Measurements from ENCODE around the gene ZRANB1. TPM values are rescaled to one million over a fixed set of nuclear protein-coding genes. Genes with fewer than 3 reads are reported as not detected.

The ZRANB1 gene
- total RNA-seq, 2 experiments from 2014 or later: 10.7 to 11.2 TPM

- Mint-ChIP-seq H3K27me3 (ENCODE audit: low read depth) (peaks cover 22% of the 10 kb centered on the region), H3K27ac (no peak overlapping the region), H3K4me1 (ENCODE audit: low read depth) (peaks cover 12% of the 10 kb centered on the region), H3K36me3 (ENCODE audit: low read depth) (no peaks in the 10 kb centered on the region), H3K4me3 (no peak overlapping the region), H3K9me3 (ENCODE audit: insufficient read depth) (no peaks in the 10 kb centered on the region)
- no peak for ATAC-seq
- POLR2A ChIA-PET: no interaction called here
- no peak for DNase-seq
- CTCF ChIA-PET: no interaction called here
Measured at GRCh38 chr10:125012851-125013528, 71.1 kb downstream of the ZRANB1 start.

DNA sequence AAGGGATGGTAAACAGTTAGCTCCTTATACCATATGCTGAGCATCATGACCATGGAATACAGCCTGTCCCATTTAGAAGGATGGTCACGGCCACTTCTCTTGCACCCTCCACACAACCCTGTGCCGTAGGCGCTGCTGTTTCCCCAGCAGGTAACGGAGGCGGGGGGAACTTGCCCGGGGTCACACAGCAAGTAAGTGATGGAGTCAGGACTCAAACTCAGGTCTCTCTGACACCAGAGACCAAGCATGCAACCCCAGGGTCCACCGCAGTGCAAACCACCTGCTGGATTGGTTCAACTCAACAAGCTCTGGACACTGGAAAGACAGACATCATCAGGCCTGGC is 71.6 kb downstream of the ZRANB1 start:
- DNase-seq (no peak), ATAC-seq (no peak)
- ChIA-PET POLR2A (no interaction called here), CTCF (no interaction called here)
- Mint-ChIP-seq H3K27me3 (ENCODE audit: low read depth) (peaks cover 22% of the 10 kb centered on the region), H3K9me3 (ENCODE audit: insufficient read depth) (no peaks in the 10 kb centered on the region), H3K36me3 (ENCODE audit: low read depth) (no peaks in the 10 kb centered on the region), H3K27ac (no peak overlapping the region), H3K4me1 (ENCODE audit: low read depth) (peaks cover 12% of the 10 kb centered on the region), H3K4me3 (no peak overlapping the region)

DNA sequence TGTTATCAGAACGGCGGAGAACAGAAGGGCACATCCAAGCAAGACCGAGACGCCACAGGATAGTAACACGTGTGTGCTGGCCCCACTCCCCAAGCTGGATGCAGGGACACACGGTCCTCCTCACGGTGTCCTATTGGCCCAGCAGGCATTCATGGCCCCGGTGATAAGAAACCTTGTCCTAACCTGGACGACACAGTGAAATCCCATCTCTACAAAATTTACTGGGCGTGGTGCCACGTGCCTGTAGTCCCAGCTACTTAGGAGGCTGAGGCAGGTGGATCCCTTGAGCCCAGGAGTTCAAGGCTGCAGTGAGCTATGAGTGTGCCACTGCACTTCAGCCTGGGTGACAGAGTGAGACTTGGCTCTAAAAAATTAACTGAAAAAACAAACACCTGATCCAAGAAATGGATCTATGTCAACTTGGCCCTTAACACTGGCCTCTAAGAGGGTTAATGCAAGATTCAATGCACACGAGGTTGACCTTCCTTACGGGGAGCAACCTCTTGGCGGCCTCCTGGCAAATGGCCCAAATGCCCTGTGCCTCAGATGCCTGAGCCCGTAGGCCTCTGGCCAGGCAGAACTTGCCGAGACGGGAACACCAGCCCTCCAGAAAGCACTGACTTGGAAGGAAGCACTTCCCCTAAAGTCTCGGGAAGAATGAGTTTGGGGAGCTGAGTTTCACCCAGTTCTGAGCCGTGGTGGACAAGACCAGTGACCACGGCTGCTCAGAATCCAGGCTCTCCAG is 72.3 kb downstream of the ZRANB1 start:
- no peak overlapping the region for H3K27ac Mint-ChIP-seq
- ChIA-PET CTCF (interaction anchor here (0.9 kb wide), 1 partner anchor 33 kb away, joined by 3 read pairs; no protein-coding TSS in a partner anchor), POLR2A (no interaction called here)
- no peaks in the 10 kb centered on the region for H3K9me3 Mint-ChIP-seq (ENCODE audit: insufficient read depth)
- no peaks in the 10 kb centered on the region for H3K36me3 Mint-ChIP-seq (ENCODE audit: low read depth)
- peaks cover 12% of the 10 kb centered on the region for H3K4me1 Mint-ChIP-seq (ENCODE audit: low read depth)
- no peak overlapping the region for H3K4me3 Mint-ChIP-seq
- ATAC-seq (no peak), DNase-seq (no peak)
- peaks cover 21% of the 10 kb centered on the region for H3K27me3 Mint-ChIP-seq (ENCODE audit: low read depth)

DNA sequence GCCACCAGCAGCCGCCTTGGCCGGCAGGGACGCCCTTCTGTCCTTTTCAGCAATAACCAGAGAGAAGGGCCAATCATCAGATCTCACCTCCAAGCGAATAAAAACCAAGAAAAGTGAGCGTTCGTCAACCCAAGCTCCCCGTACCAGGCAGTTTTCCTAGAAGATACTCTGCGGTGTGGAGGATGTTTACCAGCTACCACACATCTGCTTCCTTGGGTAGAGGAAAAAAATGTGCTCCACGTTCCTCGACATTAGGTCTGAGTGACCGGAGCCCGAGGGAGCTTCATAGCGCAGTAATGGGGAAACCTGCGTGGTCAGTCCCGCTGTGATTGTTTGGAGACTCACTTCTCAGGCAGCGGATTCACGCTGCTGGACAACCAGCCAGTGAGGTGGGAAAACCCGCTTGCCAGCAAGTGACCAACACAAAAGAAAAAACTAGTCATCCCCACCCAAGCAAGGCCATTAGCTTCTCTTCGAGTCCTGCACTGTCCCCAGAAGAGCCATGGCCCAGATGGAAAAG is 73.0 kb downstream of the ZRANB1 start:
- CTCF ChIA-PET: interaction anchor here (0.9 kb wide), 1 partner anchor 33 kb away, joined by 3 read pairs; no protein-coding TSS in a partner anchor
- H3K4me1 Mint-ChIP-seq (ENCODE audit: low read depth): peaks cover 12% of the 10 kb centered on the region
- H3K9me3 Mint-ChIP-seq (ENCODE audit: insufficient read depth): no peaks in the 10 kb centered on the region
- no peaks in the 10 kb centered on the region for H3K36me3 Mint-ChIP-seq (ENCODE audit: low read depth)
- no peak for DNase-seq
- no peak overlapping the region for H3K27ac Mint-ChIP-seq
- no peak overlapping the region for H3K4me3 Mint-ChIP-seq
- POLR2A ChIA-PET: no interaction called here
- ATAC-seq: no peak
- H3K27me3 Mint-ChIP-seq (ENCODE audit: low read depth): peaks cover 25% of the 10 kb centered on the region

DNA sequence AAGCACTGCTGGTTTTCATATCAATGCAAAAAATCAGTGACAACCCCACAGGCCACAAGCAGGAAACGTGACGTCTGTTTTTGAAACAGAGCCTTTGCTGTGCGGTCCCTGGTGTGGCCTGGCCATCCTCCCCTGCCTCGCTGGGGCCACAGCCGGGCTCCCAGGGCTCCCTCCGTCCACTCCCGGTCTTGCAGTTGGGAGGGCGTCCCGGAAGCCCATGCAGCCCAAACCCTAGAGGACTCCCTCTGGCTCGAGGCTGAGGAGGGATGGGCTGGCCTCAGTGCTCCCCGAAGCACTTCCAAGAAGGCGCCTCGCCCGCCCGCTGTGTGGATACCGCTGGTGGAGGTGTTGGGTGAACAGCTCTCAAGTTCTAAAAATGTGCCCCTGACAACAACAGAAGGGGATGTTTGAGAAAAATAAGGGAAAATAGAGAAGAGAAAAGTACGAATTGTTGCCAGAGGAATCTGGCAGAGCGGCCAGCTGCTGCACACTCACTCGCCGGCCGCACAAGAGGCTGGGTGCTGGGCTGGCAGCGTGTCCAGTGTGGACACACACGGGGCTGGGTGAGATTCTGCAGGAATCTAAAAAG is 73.5 kb downstream of the ZRANB1 start:
- Mint-ChIP-seq H3K4me1 (ENCODE audit: low read depth) (peaks cover 12% of the 10 kb centered on the region), H3K27ac (no peak overlapping the region), H3K36me3 (ENCODE audit: low read depth) (no peaks in the 10 kb centered on the region), H3K4me3 (no peak overlapping the region), H3K9me3 (ENCODE audit: insufficient read depth) (no peaks in the 10 kb centered on the region), H3K27me3 (ENCODE audit: low read depth) (peaks cover 21% of the 10 kb centered on the region)
- ChIA-PET POLR2A (no interaction called here), CTCF (interaction anchor here (0.9 kb wide), 1 partner anchor 32 kb away, joined by 3 read pairs; no protein-coding TSS in a partner anchor)
- ATAC-seq: peak; percentile 72
- DNase-seq: peak; percentile 54

DNA sequence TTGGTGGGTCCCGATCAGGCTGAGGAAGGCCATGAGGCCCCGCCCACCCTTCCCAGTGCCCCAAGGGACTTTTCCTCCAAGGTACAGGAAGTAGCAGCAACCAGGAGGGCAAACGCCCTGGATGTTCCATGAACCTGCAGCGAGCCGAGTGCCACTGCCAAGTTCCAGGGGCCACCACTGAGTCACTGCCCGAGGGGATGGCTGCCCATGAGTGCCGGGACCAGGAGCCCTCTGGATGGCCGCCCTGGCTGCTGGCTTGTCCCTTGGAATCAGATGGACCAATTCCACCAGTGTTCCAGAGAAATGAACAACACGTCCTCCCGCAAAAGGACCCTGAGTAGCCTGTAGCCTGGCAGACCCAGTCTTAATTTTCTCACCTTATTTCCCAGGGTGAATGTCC is 74.2 kb downstream of the ZRANB1 start:
- ATAC-seq: no peak
- peaks cover 12% of the 10 kb centered on the region for H3K4me1 Mint-ChIP-seq (ENCODE audit: low read depth)
- H3K27me3 Mint-ChIP-seq (ENCODE audit: low read depth): peaks cover 18% of the 10 kb centered on the region
- ChIA-PET POLR2A (no interaction called here), CTCF (no interaction called here)
- DNase-seq: no peak
- H3K4me3 Mint-ChIP-seq: no peak overlapping the region
- H3K36me3 Mint-ChIP-seq (ENCODE audit: low read depth): no peaks in the 10 kb centered on the region
- H3K27ac Mint-ChIP-seq: no peak overlapping the region
- no peaks in the 10 kb centered on the region for H3K9me3 Mint-ChIP-seq (ENCODE audit: insufficient read depth)

DNA sequence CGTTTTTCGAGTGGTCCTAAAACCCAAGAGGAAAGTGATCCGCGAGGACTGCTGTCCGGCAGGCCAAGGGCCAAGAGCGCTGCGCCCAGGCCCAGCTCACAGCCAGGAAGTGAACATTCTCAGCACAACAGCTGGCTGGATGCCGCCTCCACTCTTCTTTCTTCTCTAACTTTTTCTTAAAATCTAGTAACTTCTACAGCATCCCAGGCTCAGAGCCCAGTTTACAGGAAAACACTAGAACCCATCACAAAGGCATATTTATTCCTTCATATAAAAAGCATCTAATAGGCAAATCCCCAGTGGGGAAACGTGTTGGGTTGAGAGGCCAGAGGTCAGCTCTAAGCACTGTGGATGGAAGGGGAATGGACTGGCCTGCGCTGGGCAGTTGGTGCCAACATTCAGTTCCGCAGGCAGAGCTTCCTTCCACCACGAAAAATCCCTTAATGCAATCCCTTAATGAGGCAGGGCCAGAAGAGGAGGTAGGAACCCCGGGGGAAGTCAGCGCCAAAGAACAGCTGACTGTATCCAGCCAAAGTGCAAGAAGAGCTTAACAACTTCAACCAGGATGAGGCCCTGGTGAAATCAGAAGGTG is 74.8 kb downstream of the ZRANB1 start:
- Mint-ChIP-seq H3K4me3 (no peak overlapping the region), H3K36me3 (ENCODE audit: low read depth) (no peaks in the 10 kb centered on the region), H3K27me3 (ENCODE audit: low read depth) (peaks cover 18% of the 10 kb centered on the region), H3K9me3 (ENCODE audit: insufficient read depth) (no peaks in the 10 kb centered on the region), H3K4me1 (ENCODE audit: low read depth) (peaks cover 12% of the 10 kb centered on the region), H3K27ac (no peak overlapping the region)
- ATAC-seq: no peak
- ChIA-PET CTCF (no interaction called here), POLR2A (no interaction called here)
- DNase-seq: no peak

GRCh38 chr10:125017547-125018298 is 75.8 kb downstream of the ZRANB1 start:
- Mint-ChIP-seq H3K4me3 (no peak overlapping the region), H3K9me3 (ENCODE audit: insufficient read depth) (no peaks in the 10 kb centered on the region), H3K27ac (no peak overlapping the region), H3K36me3 (ENCODE audit: low read depth) (no peaks in the 10 kb centered on the region), H3K27me3 (ENCODE audit: low read depth) (peaks cover 18% of the 10 kb centered on the region), H3K4me1 (ENCODE audit: low read depth) (peaks cover 12% of the 10 kb centered on the region)
- ChIA-PET CTCF (no interaction called here), POLR2A (no interaction called here)
- ATAC-seq: no peak
- no peak for DNase-seq

DNA sequence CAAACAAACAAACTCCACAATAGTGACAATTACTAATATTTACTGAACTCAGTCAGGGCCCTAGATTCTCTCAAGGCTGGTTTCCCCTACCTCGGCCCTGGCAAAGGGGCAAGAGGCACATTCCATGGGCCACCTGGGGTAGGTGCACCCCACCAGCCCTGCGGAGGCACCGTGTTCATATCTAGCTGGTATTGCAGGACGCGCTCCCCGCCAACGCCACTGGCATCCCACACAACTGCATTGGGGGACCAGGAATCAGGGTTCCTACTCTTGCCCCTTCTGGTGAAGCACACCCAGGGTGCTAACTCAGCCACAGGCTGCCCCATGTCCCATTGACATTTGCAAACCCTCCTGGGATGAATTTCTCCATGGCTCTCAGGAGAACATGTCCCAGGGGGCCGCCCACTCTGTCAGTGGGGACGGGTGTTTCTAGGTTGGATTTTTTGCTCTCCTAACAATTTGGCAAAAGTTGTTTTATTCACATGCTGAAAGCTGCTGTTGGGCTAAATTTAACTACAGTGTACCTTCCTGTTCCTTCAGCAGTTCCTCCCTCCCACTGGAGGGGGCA is 76.7 kb downstream of the ZRANB1 start:
- H3K27me3 Mint-ChIP-seq (ENCODE audit: low read depth): peaks cover 18% of the 10 kb centered on the region
- no peaks in the 10 kb centered on the region for H3K36me3 Mint-ChIP-seq (ENCODE audit: low read depth)
- POLR2A ChIA-PET: no interaction called here
- CTCF ChIA-PET: no interaction called here
- ATAC-seq (no peak), DNase-seq (no peak)
- no peak overlapping the region for H3K27ac Mint-ChIP-seq
- H3K4me1 Mint-ChIP-seq (ENCODE audit: low read depth): peaks cover 12% of the 10 kb centered on the region
- no peaks in the 10 kb centered on the region for H3K9me3 Mint-ChIP-seq (ENCODE audit: insufficient read depth)
- no peak overlapping the region for H3K4me3 Mint-ChIP-seq

DNA sequence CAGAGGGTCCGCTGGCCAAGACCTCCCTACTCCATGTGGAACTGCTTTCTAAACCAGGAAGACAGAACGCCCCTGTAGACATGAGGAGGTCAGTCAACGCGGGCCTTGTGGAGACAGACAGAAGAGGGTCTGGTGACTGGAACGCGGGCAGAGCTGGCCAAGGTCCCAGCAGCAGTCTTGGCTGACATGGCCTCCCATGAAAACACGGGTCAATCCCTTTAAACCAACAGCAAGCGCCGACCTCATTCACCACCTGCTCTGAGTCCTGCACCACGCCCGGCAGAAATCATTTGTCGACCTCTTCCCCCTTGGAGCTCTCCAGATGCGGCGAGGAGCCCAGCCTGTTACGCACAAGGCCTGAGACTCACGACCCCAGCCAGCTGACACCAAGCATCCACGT is 78.5 kb downstream of the ZRANB1 start:
- Mint-ChIP-seq H3K36me3 (ENCODE audit: low read depth) (no peaks in the 10 kb centered on the region), H3K4me3 (no peak overlapping the region), H3K4me1 (ENCODE audit: low read depth) (peaks cover 3% of the 10 kb centered on the region), H3K27me3 (ENCODE audit: low read depth) (peaks cover 13% of the 10 kb centered on the region), H3K9me3 (ENCODE audit: insufficient read depth) (no peaks in the 10 kb centered on the region), H3K27ac (no peak overlapping the region)
- ATAC-seq (no peak), DNase-seq (no peak)
- CTCF ChIA-PET: no interaction called here
- POLR2A ChIA-PET: no interaction called here

- Mint-ChIP-seq H3K4me1 (ENCODE audit: low read depth) (no peaks in the 10 kb centered on the region), H3K27me3 (ENCODE audit: low read depth) (peaks cover 12% of the 10 kb centered on the region), H3K36me3 (ENCODE audit: low read depth) (no peaks in the 10 kb centered on the region), H3K4me3 (no peak overlapping the region), H3K9me3 (ENCODE audit: insufficient read depth) (no peaks in the 10 kb centered on the region), H3K27ac (no peak overlapping the region)
- no peak for DNase-seq
- no peak for ATAC-seq
- CTCF ChIA-PET: no interaction called here
- POLR2A ChIA-PET: no interaction called here
Measured at GRCh38 chr10:125020871-125021270, 78.9 kb downstream of the ZRANB1 start.

Measured in activated CD8-positive, alpha-beta T cell treated with anti-CD3 and anti-CD28 coated beads, Interleukin-2, amount 10 ng/mL, durations not matched to agents 7 days and 5 days (primary cell).